A673 (cell line): ENCODE data around the gene PHF20. TPM values are rescaled to one million over a fixed set of nuclear protein-coding genes. Genes with fewer than 3 reads are reported as not detected.

ENCODE experiments used
- BruUV-seq: library from RNA; stranded (reverse); fragments of 400-500 nt; replicated peaks from 2 replicates; lab custom pipeline; 2021; lab: Mats Ljungman, UMichigan
- CTCF ChIA-PET: fragments of 300-600 bp; sonication (Branson Sonifier 250); formaldehyde crosslinking; loops from one replicate; lab custom pipeline; 2022; ENCODE audit warnings: antibody characterized with exemption; lab: Charles Lee
- POLR2A ChIA-PET: fragments of 300-600 bp; sonication (Branson Sonifier 250); formaldehyde crosslinking; loops from one replicate; lab custom pipeline; 2022; ENCODE audit warnings: antibody characterized with exemption; ENCODE audit not compliant: low non-redundant PET; lab: Charles Lee
- DNase-seq: peaks from one replicate; pipeline ENCODE4 v3.0.0-alpha.2; 2015; ENCODE audit warnings: low spot score
- H3K27ac ChIP-seq: fragments of 200-600 bp; sonication (generic); 2 replicates; pipeline ENCODE4 v1.5.1; 2016; ENCODE audit warnings: mixed run types, low read depth, mild to moderate bottlenecking, mixed read lengths, antibody characterized with exemption, low read length; ENCODE audit not compliant: poor library complexity, severe bottlenecking
- H3K27me3 ChIP-seq: fragments of 200-600 bp; sonication (generic); replicated peaks from 2 replicates; pipeline ENCODE4 v1.6.1; 2017; ENCODE audit warnings: mixed run types, low read depth, mild to moderate bottlenecking, mixed read lengths, antibody characterized with exemption, low read length; ENCODE audit not compliant: insufficient read depth, poor library complexity
- H3K36me3 ChIP-seq: fragments of 200-600 bp; sonication (generic); 2 replicates; pipeline ENCODE4 v1.6.1; 2016; ENCODE audit warnings: mixed run types, mild to moderate bottlenecking, mixed read lengths, antibody characterized with exemption, low read length; ENCODE audit not compliant: insufficient read depth, poor library complexity, severe bottlenecking
- H3K4me1 ChIP-seq: fragments of 200-600 bp; sonication (generic); 2 replicates; pipeline ENCODE4 v1.6.1; 2017; ENCODE audit warnings: mixed run types, mild to moderate bottlenecking, mixed read lengths, antibody characterized with exemption, low read length; ENCODE audit not compliant: insufficient read depth, poor library complexity, severe bottlenecking
- H3K4me3 ChIP-seq: fragments of 200-600 bp; sonication (generic); 2 replicates; pipeline ENCODE4 v1.5.1; 2016; ENCODE audit warnings: low read depth, mixed run types, mild to moderate bottlenecking, mixed read lengths, low read length; ENCODE audit not compliant: poor library complexity, severe bottlenecking
- H3K9me3 ChIP-seq: fragments of 200-600 bp; sonication (generic); 2 replicates; pipeline ENCODE4 v1.6.1; 2016; ENCODE audit warnings: mixed run types, low read depth, mild to moderate bottlenecking, mixed read lengths, antibody characterized with exemption, low read length; ENCODE audit not compliant: poor library complexity, severe bottlenecking
- CTCF ChIP-seq: fragments of 300-800, 200-600 bp; sonication (generic); conservative IDR thresholded peaks from 2 replicates; pipeline ENCODE4 v1.5.1; 2017; ENCODE audit warnings: low read depth, mild to moderate bottlenecking, antibody characterized with exemption, low read length, moderate library complexity, mixed read lengths
- EZH2 ChIP-seq: fragments of 200-600 bp; sonication (generic); IDR thresholded peaks from 2 replicates; pipeline ENCODE4 v1.6.1; 2017; ENCODE audit warnings: borderline replicate concordance, low read depth, mild to moderate bottlenecking, mixed read lengths, antibody characterized with exemption, low read length; ENCODE audit not compliant: poor library complexity, severe bottlenecking
- intact Hi-C: fragments of 100-400 bp; cut with micrococcal nuclease; formaldehyde crosslinking; loops from one replicate; pipeline ENCODE4 v1.10.0; 2022; ENCODE audit not compliant: unreplicated experiment
- total RNA-seq: library from RNA; stranded (reverse); gene quantifications from 2 replicates; pipeline ENCODE4 v1.2.3, GENCODE V29; 2021

The PHF20 gene
- total RNA-seq, 1 experiment from 2014 or later = 43.0 TPM

GRCh38 chr20:35920523-35920922 is 148.7 kb downstream of the PHF20 start:
- BruUV-seq = no TSS peak
- no peak for TF ChIP-seq EZH2
- TF ChIP-seq CTCF = no peak
- intact Hi-C loops = no loop called here
- no peak overlapping the region for H3K4me3 ChIP-seq
- no peak overlapping the region for H3K27ac ChIP-seq
- H3K9me3 ChIP-seq = no peaks in the 10 kb centered on the region
- peaks cover 14% of the 10 kb centered on the region for H3K36me3 ChIP-seq
- DNase-seq = no peak
- H3K4me1 ChIP-seq = no peaks in the 10 kb centered on the region
- no peaks in the 10 kb centered on the region for H3K27me3 ChIP-seq
- CTCF ChIA-PET = no interaction called here
- POLR2A ChIA-PET = no interaction called here

GRCh38 chr20:35929301-35929700 is 157.5 kb downstream of the PHF20 start:
- CTCF ChIA-PET = no interaction called here
- POLR2A ChIA-PET = no interaction called here
- DNase-seq = no peak
- intact Hi-C loops = no loop called here
- Histone ChIP-seq H3K9me3 (no peaks in the 10 kb centered on the region), H3K4me1 (no peaks in the 10 kb centered on the region), H3K27ac (no peak overlapping the region), H3K4me3 (no peak overlapping the region), H3K36me3 (peaks cover 9% of the 10 kb centered on the region), H3K27me3 (no peaks in the 10 kb centered on the region)
- no peak for TF ChIP-seq CTCF
- TF ChIP-seq EZH2 = no peak
- BruUV-seq = no TSS peak

GRCh38 chr20:35934050-35934449 is 162.2 kb downstream of the PHF20 start:
- DNase-seq = no peak

More at GRCh38 chr20:35934050-35934449, 162.2 kb downstream of the PHF20 start:
- H3K4me1 ChIP-seq = no peaks in the 10 kb centered on the region
- TF ChIP-seq CTCF (no peak), EZH2 (no peak)
- H3K27me3 ChIP-seq = no peaks in the 10 kb centered on the region
- H3K36me3 ChIP-seq = peaks cover 8% of the 10 kb centered on the region
- H3K27ac ChIP-seq = no peak overlapping the region
- POLR2A ChIA-PET = no interaction called here
- intact Hi-C loops = no loop called here
- no peak overlapping the region for H3K4me3 ChIP-seq
- H3K9me3 ChIP-seq = no peaks in the 10 kb centered on the region
- BruUV-seq = no TSS peak
- CTCF ChIA-PET = no interaction called here
